IPS DF 6.9 (cell line): Measurements from ENCODE around the gene ZC3H6.

Experiments
- DNase-seq: peaks from one replicate; pipeline ENCODE4 v3.0.0-alpha.2; 2013; ENCODE audit warnings: low read depth, low spot score
- H3K27ac ChIP-seq: one replicate; pipeline ENCODE4 v1.5.1; 2013; ENCODE audit warnings: low read length, control low read depth
- H3K27me3 ChIP-seq: 2 replicates; pipeline ENCODE4 v1.6.1; 2013; ENCODE audit warnings: mild to moderate bottlenecking, low read length; ENCODE audit not compliant: control insufficient read depth, insufficient read depth
- H3K36me3 ChIP-seq: 2 replicates; pipeline ENCODE4 v1.6.1; 2013; ENCODE audit warnings: low read length; ENCODE audit not compliant: control insufficient read depth, insufficient read depth
- H3K4me1 ChIP-seq: 2 replicates; pipeline ENCODE4 v1.6.1; 2013; ENCODE audit warnings: low read length; ENCODE audit not compliant: control insufficient read depth, insufficient read depth
- H3K4me3 ChIP-seq: 2 replicates; pipeline ENCODE4 v1.5.1; 2013; ENCODE audit warnings: mild to moderate bottlenecking, low read length
- H3K9me3 ChIP-seq: 2 replicates; pipeline ENCODE4 v1.6.1; 2013; ENCODE audit warnings: low read length, inconsistent platforms; ENCODE audit not compliant: control insufficient read depth, insufficient read depth
- WGBS: extraction: QIAGEN DNeasy Blood & Tissue Kit; methylation state at CpG from one replicate; pipeline ENCODE4 v1.1.7; 2013; ENCODE audit warnings: mixed read lengths, missing lambda C conversion rate; ENCODE audit not compliant: insufficient read length, insufficient coverage; 5-methylcytosine and 5-hydroxymethylcytosine counted together

ZC3H6 gene, protein sequence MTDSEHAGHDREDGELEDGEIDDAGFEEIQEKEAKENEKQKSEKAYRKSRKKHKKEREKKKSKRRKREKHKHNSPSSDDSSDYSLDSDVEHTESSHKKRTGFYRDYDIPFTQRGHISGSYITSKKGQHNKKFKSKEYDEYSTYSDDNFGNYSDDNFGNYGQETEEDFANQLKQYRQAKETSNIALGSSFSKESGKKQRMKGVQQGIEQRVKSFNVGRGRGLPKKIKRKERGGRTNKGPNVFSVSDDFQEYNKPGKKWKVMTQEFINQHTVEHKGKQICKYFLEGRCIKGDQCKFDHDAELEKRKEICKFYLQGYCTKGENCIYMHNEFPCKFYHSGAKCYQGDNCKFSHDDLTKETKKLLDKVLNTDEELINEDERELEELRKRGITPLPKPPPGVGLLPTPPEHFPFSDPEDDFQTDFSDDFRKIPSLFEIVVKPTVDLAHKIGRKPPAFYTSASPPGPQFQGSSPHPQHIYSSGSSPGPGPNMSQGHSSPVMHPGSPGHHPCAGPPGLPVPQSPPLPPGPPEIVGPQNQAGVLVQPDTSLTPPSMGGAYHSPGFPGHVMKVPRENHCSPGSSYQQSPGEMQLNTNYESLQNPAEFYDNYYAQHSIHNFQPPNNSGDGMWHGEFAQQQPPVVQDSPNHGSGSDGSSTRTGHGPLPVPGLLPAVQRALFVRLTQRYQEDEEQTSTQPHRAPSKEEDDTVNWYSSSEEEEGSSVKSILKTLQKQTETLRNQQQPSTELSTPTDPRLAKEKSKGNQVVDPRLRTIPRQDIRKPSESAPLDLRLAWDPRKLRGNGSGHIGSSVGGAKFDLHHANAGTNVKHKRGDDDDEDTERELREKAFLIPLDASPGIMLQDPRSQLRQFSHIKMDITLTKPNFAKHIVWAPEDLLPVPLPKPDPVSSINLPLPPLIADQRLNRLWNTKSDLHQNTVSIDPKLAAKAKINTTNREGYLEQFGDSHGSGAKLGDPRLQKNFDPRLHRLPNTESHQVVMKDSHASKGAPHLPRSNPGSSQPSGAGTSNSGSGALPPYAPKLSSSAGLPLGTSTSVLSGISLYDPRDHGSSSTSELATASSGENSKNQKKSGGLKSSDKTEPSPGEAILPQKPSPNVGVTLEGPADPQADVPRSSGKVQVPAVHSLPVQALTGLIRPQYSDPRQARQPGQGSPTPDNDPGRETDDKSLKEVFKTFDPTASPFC

GRCh38 chr2:112275311-112275886, at the start of gene ZC3H6:
Gene ZC3H6, plus strand, starts transcription at chr2:112275597. Its CDS starts 398 bp downstream, at chr2:112275995.
- peak; percentile 93 for DNase-seq
- Histone ChIP-seq H3K4me3 (peak within 1 kb of the TSS; percentile 98), H3K27ac (no peak within 1 kb of the TSS), H3K9me3 (no peaks in the 10 kb centered on the region), H3K36me3 (no peaks in the 10 kb centered on the region), H3K27me3 (no peaks in the 10 kb centered on the region), H3K4me1 (no peaks in the 10 kb centered on the region)
- WGBS: no CpG with 5 or more reads among the region's 60 CpGs

GRCh38 chr2:112229348-112229747, 46.0 kb upstream of the ZC3H6 start:
- DNase-seq: no peak
- Histone ChIP-seq H3K27me3 (no peaks in the 10 kb centered on the region), H3K9me3 (no peaks in the 10 kb centered on the region), H3K4me1 (no peaks in the 10 kb centered on the region), H3K4me3 (no peak overlapping the region), H3K27ac (no peak overlapping the region), H3K36me3 (no peaks in the 10 kb centered on the region)

DNA sequence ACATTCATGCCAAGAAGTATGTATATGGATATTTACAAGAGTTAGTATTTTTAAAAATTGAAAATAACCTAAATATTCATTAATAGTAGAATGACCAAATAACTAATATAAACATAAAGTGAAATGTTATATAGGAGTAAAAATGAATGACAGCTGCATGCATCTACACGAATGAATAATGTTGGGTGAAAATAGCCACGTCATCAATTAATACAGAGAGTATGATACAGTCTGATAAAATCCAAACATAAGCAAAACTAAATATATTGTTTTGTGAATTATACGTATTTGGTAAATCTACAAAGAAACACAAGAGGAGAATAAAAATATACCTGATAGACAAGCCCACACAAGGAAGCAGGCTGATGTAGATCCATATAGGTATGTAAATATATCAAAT, 45.0 kb upstream of the ZC3H6 start:
- WGBS: no CpG with 5 or more reads among the region's 3 CpGs
- Histone ChIP-seq H3K4me1 (no peaks in the 10 kb centered on the region), H3K36me3 (no peaks in the 10 kb centered on the region), H3K27ac (no peak overlapping the region), H3K27me3 (no peaks in the 10 kb centered on the region), H3K4me3 (no peak overlapping the region), H3K9me3 (no peaks in the 10 kb centered on the region)
- DNase-seq: no peak

- no peak for DNase-seq
- Histone ChIP-seq H3K27ac (no peak overlapping the region), H3K27me3 (no peaks in the 10 kb centered on the region), H3K4me1 (no peaks in the 10 kb centered on the region), H3K36me3 (no peaks in the 10 kb centered on the region), H3K4me3 (no peak overlapping the region), H3K9me3 (no peaks in the 10 kb centered on the region)
- no CpG with 5 or more reads among the region's 1 CpG for WGBS
These were observed 35.5 kb upstream of the ZC3H6 start for GRCh38 chr2:112239862-112240261.

- no peak for DNase-seq
- H3K27me3 ChIP-seq: no peaks in the 10 kb centered on the region
- H3K4me1 ChIP-seq: no peaks in the 10 kb centered on the region
- H3K36me3 ChIP-seq: no peaks in the 10 kb centered on the region
- H3K27ac ChIP-seq: no peak overlapping the region
- H3K9me3 ChIP-seq: no peaks in the 10 kb centered on the region
- H3K4me3 ChIP-seq: no peak overlapping the region
- no CpG with 5 or more reads among the region's 3 CpGs for WGBS
These were observed 33.0 kb upstream of the ZC3H6 start for GRCh38 chr2:112242384-112242783.

DNA sequence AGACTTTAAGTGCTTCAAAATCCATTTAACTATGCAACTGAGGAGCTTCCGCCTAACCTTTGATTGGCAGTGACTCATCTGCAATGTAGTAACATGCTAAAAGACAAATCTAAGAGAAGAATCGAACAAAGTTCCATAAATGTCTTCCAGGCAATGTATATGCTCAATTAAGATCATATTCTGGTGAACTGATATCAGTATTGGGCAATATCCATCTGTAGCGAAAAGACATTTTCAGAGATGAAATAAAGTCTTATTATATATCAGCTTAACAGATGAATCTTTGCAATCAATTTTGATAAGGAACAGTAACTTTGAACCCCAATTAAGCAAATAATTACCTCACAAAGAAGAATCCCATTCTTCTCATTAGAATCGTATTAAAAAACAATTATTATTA, 32.2 kb upstream of the ZC3H6 start:
- Histone ChIP-seq H3K4me1 (no peaks in the 10 kb centered on the region), H3K36me3 (no peaks in the 10 kb centered on the region), H3K4me3 (no peak overlapping the region), H3K27me3 (no peaks in the 10 kb centered on the region), H3K27ac (no peak overlapping the region), H3K9me3 (no peaks in the 10 kb centered on the region)
- WGBS: no CpG with 5 or more reads among the region's 4 CpGs
- DNase-seq: no peak

- H3K4me3 ChIP-seq: no peak overlapping the region
- no peak for DNase-seq
- WGBS: no CpG with 5 or more reads among the region's 1 CpG
- no peaks in the 10 kb centered on the region for H3K9me3 ChIP-seq
- H3K4me1 ChIP-seq: no peaks in the 10 kb centered on the region
- H3K36me3 ChIP-seq: no peaks in the 10 kb centered on the region
- no peak overlapping the region for H3K27ac ChIP-seq
- H3K27me3 ChIP-seq: no peaks in the 10 kb centered on the region
These were observed 30.5 kb upstream of the ZC3H6 start for GRCh38 chr2:112244854-112245253.

DNA sequence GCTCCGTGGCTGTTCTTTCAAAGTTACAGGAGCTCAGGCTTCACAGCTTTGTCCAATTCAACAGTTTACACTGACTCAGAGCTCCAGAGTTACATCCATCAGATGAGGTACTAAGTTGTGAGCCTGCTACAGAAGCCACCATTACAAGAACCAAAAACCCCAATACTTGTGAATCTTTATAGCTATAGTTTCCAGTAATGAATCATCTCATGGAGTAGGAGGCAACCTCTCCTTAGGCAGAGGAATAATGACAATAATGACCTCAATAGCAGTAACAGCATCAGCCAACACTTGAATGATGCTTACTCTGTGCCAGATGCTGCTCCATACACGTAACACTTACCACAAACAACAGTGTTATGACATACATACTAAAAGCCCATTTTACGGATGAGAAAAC, 24.1 kb upstream of the ZC3H6 start:
- DNase-seq: no peak
- no peak overlapping the region for H3K27ac ChIP-seq
- WGBS: no CpG with 5 or more reads among the region's 3 CpGs

GRCh38 chr2:112253261-112253815, 22.1 kb upstream of the ZC3H6 start:
- DNase-seq: no peak
- Histone ChIP-seq H3K4me3 (no peak overlapping the region), H3K36me3 (no peaks in the 10 kb centered on the region), H3K9me3 (no peaks in the 10 kb centered on the region), H3K27ac (no peak overlapping the region), H3K4me1 (no peaks in the 10 kb centered on the region), H3K27me3 (no peaks in the 10 kb centered on the region)
- no CpG with 5 or more reads among the region's 5 CpGs for WGBS

More for the DNA sequence above, 24.1 kb upstream of the ZC3H6 start:
- H3K27me3 ChIP-seq: no peaks in the 10 kb centered on the region
- H3K36me3 ChIP-seq: no peaks in the 10 kb centered on the region
- no peaks in the 10 kb centered on the region for H3K9me3 ChIP-seq
- H3K4me1 ChIP-seq: no peaks in the 10 kb centered on the region
- H3K4me3 ChIP-seq: no peak overlapping the region
